ENCODE measurements around the gene MC3R. TPM values are rescaled to one million over a fixed set of nuclear protein-coding genes. Genes with fewer than 3 reads are reported as not detected.
"Not testable (repeated sequence)": the region's sequence is repeated elsewhere in the genome, so short reads cannot be mapped to it uniquely, and the experiment has no call there.

MC3R gene
- total RNA-seq (not detected), total RNA-seq (0 reads per million in 2 donors)

DNA sequence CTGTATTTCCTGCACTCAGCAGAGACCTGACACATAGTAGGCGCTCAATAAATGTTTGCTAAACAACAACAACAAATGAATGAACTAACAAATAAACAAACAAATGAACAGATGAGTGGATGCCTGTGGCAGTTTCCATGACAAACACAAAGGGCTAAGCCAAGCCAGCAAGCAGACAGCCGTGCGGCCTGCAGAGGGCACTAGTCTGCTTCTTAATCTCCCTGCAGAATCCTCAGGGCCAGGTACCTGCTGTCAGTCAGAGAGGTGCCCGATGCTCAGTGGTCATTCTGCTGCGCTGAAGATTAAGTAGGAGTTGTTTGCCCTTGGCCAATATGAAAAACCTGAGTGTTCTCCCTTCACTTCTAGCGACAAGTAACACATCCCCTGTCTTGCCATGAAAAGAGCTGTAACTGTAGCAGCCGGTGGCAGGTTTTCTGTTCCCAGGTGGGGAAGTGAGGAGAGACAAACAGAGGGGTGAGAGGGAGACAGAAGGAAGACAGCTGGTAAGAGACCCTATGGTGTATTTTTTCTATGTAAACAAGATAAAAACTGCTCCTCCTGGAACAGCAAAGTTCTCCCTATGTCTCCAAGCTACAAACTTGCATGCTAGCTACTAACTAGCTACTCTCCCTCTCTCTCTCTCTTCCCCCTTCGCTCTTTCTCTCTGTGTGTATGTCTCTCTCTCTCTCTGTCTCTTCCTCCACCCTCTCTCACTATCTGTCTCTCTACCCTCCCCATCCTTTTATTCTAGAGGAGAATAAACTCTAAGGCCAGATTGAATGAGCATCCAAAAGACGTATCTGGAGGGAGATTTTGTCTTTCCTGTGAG is at the start of gene MC3R:
MC3R (plus strand) TSS at position 779 of the 829 bp plus-strand sequence. CDS start 112 bp downstream, outside the sequence.
- no peak for ATAC-seq
- no peaks in the 10 kb centered on the region for H3K9me3 ChIP-seq (ENCODE audit: control insufficient read depth, low read length, poor library complexity, severe bottlenecking)
- peaks cover 2% of the 10 kb centered on the region for H3K36me3 Mint-ChIP-seq (ENCODE audit: low read depth)
- no peak for DNase-seq
- H3K27me3 Mint-ChIP-seq = peaks cover 70% of the 10 kb centered on the region
- no peak within 1 kb of the TSS for H3K4me3 Mint-ChIP-seq
- H3K4me1 Mint-ChIP-seq = peaks cover 2% of the 10 kb centered on the region
- no peak within 1 kb of the TSS for H3K27ac Mint-ChIP-seq

DNA sequence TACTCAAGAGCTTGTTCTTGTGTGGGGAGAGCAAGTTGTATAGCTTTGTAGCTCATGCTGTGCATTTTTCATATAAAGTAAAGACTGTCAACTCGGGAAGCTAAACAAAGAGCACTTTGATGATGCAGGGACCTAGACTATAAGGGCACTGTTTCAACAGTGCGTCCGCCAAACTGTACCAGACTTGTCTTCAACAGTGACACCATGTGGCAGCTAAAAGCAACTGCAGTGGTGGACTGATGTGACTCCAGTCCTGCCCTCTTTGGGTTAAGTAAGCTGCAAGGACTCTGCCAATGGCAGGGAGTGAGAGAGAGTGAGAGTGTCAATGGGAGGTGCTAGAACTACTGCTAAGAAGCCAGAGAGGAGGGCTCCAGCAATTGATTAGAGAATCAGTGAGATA is 48.1 kb upstream of the MC3R start:
- Mint-ChIP-seq H3K4me1 (no peaks in the 10 kb centered on the region), H3K4me3 (no peak overlapping the region), H3K27ac (no peak overlapping the region)

DNA sequence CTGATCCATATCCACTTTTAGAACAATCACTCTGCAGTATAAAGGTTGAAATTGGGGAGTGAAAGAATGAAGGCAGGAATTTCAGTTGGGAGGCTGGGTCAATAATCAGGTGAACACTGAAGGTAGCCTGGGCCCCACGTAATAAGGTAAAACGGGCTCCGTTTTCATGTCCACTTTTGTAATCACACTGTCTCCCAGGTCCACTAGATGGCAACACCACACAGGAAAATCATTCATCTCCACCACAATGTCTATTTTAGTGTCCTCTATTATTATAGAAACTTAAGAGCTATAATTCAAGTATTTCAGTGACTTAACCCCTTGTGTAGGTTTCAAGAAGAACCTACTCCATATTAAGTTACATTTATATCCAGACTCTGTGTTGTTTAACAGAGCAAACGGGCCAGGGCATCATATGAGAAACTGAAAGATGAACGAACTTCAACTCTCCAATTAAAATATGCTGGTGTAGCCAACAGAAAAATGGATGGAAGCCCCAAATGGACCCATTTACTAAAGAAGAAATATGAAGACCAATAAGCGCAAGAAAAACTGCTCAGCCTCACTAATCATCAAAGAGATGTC is 45.9 kb upstream of the MC3R start:
- no peaks in the 10 kb centered on the region for H3K9me3 ChIP-seq (ENCODE audit: control insufficient read depth, low read length, poor library complexity, severe bottlenecking)
- Mint-ChIP-seq H3K4me1 (no peaks in the 10 kb centered on the region), H3K27me3 (peaks cover under 1% of the 10 kb centered on the region), H3K4me3 (no peak overlapping the region), H3K27ac (no peak overlapping the region), H3K36me3 (ENCODE audit: low read depth) (no peaks in the 10 kb centered on the region)
- DNase-seq (no peak), ATAC-seq (no peak)

More for the DNA sequence above, 48.1 kb upstream of the MC3R start:
- no peaks in the 10 kb centered on the region for H3K27me3 Mint-ChIP-seq
- no peaks in the 10 kb centered on the region for H3K9me3 ChIP-seq (ENCODE audit: control insufficient read depth, low read length, poor library complexity, severe bottlenecking)
- H3K36me3 Mint-ChIP-seq (ENCODE audit: low read depth) = no peaks in the 10 kb centered on the region
- DNase-seq (no peak), ATAC-seq (no peak)

DNA sequence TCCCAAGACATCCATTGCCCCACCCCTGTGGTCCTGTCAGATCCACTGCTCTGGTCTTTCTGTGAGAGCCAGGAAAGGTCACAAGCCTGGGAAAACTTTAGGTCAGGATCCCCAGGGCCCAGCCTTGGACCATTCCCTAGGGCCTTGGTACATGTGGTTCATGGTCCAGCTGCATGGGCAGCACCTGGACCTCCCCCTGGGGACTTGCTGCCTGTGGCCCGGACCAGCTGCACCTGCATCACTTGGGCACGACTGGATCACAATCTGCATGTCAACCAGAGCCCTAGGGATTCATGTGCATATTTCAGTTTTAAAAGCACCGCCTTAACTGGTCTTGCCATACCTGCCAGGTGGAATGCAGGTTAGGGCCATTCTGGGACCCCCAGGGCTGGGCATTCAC is 44.3 kb upstream of the MC3R start:
- no peak overlapping the region for H3K4me3 Mint-ChIP-seq
- H3K9me3 ChIP-seq (ENCODE audit: control insufficient read depth, low read length, poor library complexity, severe bottlenecking) = no peaks in the 10 kb centered on the region
- H3K4me1 Mint-ChIP-seq = no peaks in the 10 kb centered on the region
- ATAC-seq (no peak), DNase-seq (no peak)
- H3K27me3 Mint-ChIP-seq = peaks cover 8% of the 10 kb centered on the region
- no peak overlapping the region for H3K27ac Mint-ChIP-seq
- no peaks in the 10 kb centered on the region for H3K36me3 Mint-ChIP-seq (ENCODE audit: low read depth)

GRCh38 chr20:56205346-56205745 is 43.2 kb upstream of the MC3R start:
- ATAC-seq = no peak
- Mint-ChIP-seq H3K36me3 (ENCODE audit: low read depth) (no peaks in the 10 kb centered on the region), H3K4me1 (no peaks in the 10 kb centered on the region)

GRCh38 chr20:56207656-56208055 is 40.9 kb upstream of the MC3R start:
- H3K4me3 Mint-ChIP-seq = no peak overlapping the region
- no peaks in the 10 kb centered on the region for H3K9me3 ChIP-seq (ENCODE audit: control insufficient read depth, low read length, poor library complexity, severe bottlenecking)
- ATAC-seq (no peak), DNase-seq (no peak)
- H3K36me3 Mint-ChIP-seq (ENCODE audit: low read depth) = no peaks in the 10 kb centered on the region
- no peak overlapping the region for H3K27ac Mint-ChIP-seq
- peaks cover 2% of the 10 kb centered on the region for H3K4me1 Mint-ChIP-seq
- H3K27me3 Mint-ChIP-seq = peaks cover 18% of the 10 kb centered on the region

More at GRCh38 chr20:56205346-56205745, 43.2 kb upstream of the MC3R start:
- Mint-ChIP-seq H3K27me3 (peaks cover 15% of the 10 kb centered on the region), H3K4me3 (no peak overlapping the region), H3K27ac (no peak overlapping the region)
- no peaks in the 10 kb centered on the region for H3K9me3 ChIP-seq (ENCODE audit: control insufficient read depth, low read length, poor library complexity, severe bottlenecking)
- no peak for DNase-seq

GRCh38 chr20:56208121-56208520 is 40.4 kb upstream of the MC3R start:
- ATAC-seq (no peak), DNase-seq (no peak)
- no peak overlapping the region for H3K4me3 Mint-ChIP-seq
- H3K27me3 Mint-ChIP-seq = peaks cover 18% of the 10 kb centered on the region
- no peaks in the 10 kb centered on the region for H3K36me3 Mint-ChIP-seq (ENCODE audit: low read depth)
- H3K4me1 Mint-ChIP-seq = peaks cover 2% of the 10 kb centered on the region
- H3K27ac Mint-ChIP-seq = no peak overlapping the region
- H3K9me3 ChIP-seq (ENCODE audit: control insufficient read depth, low read length, poor library complexity, severe bottlenecking) = no peaks in the 10 kb centered on the region

GRCh38 chr20:56211051-56211450 is 37.5 kb upstream of the MC3R start:
- H3K4me3 Mint-ChIP-seq = no peak overlapping the region
- peaks cover 2% of the 10 kb centered on the region for H3K4me1 Mint-ChIP-seq
- DNase-seq = no peak
- H3K9me3 ChIP-seq (ENCODE audit: control insufficient read depth, low read length, poor library complexity, severe bottlenecking) = no peaks in the 10 kb centered on the region
- no peak for ATAC-seq
- H3K27ac Mint-ChIP-seq = no peak overlapping the region
- H3K36me3 Mint-ChIP-seq (ENCODE audit: low read depth) = no peaks in the 10 kb centered on the region
- peaks cover 33% of the 10 kb centered on the region for H3K27me3 Mint-ChIP-seq

DNA sequence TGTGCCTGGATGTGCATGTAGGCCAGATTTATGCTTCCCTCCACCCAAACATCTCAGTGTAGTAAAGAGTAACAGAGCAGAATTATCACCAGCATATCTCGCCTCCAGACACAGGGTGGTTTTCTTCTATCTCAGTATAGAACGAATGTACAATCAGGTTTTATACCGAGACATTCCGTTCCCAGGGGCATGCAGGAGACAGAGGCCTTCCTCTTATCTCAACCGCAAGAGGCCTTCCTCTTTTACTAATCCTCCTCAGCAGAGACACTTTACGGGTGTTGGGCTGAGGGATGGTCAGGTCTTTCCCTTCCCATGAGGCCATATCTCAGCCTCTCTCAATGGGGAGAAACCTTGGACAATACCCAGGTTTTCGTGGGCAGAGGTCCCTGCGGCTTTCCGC is 36.4 kb upstream of the MC3R start:
- Mint-ChIP-seq H3K4me1 (peaks cover 2% of the 10 kb centered on the region), H3K27me3 (peaks cover 35% of the 10 kb centered on the region), H3K27ac (no peak overlapping the region), H3K4me3 (no peak overlapping the region), H3K36me3 (ENCODE audit: low read depth) (no peaks in the 10 kb centered on the region)
- DNase-seq (no peak), ATAC-seq (no peak)
- H3K9me3 ChIP-seq (ENCODE audit: control insufficient read depth, low read length, poor library complexity, severe bottlenecking) = no peaks in the 10 kb centered on the region

- Mint-ChIP-seq H3K27ac (no peak overlapping the region), H3K4me3 (no peak overlapping the region), H3K4me1 (peaks cover 2% of the 10 kb centered on the region), H3K27me3 (peaks cover 30% of the 10 kb centered on the region), H3K36me3 (ENCODE audit: low read depth) (no peaks in the 10 kb centered on the region)
- ATAC-seq = no peak
- no peak for DNase-seq
- no peaks in the 10 kb centered on the region for H3K9me3 ChIP-seq (ENCODE audit: control insufficient read depth, low read length, poor library complexity, severe bottlenecking)
Observed at GRCh38 chr20:56213321-56213720, 35.2 kb upstream of the MC3R start.

DNA sequence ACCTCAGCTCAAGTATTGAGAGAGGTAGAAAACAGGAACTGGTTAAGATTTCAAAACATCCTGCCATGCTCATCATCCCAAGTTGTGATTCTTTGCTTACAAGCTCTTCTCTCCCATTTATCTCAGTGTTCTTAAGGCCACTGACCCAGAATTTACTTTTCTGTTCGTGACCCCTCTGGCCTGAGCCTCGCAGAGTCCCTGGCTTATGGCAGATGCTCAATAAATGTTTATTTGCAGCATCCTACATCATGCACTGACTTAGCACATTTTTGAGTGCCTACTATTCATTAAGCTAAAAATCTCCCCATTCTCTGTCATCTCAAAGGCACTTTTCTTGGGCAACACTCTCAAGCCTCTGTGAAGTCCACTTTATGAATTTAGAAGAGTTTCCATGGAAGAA is 33.4 kb upstream of the MC3R start:
- peaks cover 23% of the 10 kb centered on the region for H3K27me3 Mint-ChIP-seq
- no peak overlapping the region for H3K27ac Mint-ChIP-seq

GRCh38 chr20:56217829-56218228 is 30.7 kb upstream of the MC3R start:
- Mint-ChIP-seq H3K36me3 (ENCODE audit: low read depth) (no peaks in the 10 kb centered on the region), H3K4me1 (no peaks in the 10 kb centered on the region), H3K4me3 (no peak overlapping the region), H3K27me3 (peaks cover 22% of the 10 kb centered on the region), H3K27ac (no peak overlapping the region)
- DNase-seq (no peak), ATAC-seq (no peak)
- H3K9me3 ChIP-seq (ENCODE audit: control insufficient read depth, low read length, poor library complexity, severe bottlenecking) = no peaks in the 10 kb centered on the region

More for the DNA sequence above, 33.4 kb upstream of the MC3R start:
- peaks cover 2% of the 10 kb centered on the region for H3K4me1 Mint-ChIP-seq
- no peaks in the 10 kb centered on the region for H3K36me3 Mint-ChIP-seq (ENCODE audit: low read depth)
- no peak overlapping the region for H3K4me3 Mint-ChIP-seq
- H3K9me3 ChIP-seq (ENCODE audit: control insufficient read depth, low read length, poor library complexity, severe bottlenecking) = no peaks in the 10 kb centered on the region
- DNase-seq (no peak), ATAC-seq (no peak)

DNA sequence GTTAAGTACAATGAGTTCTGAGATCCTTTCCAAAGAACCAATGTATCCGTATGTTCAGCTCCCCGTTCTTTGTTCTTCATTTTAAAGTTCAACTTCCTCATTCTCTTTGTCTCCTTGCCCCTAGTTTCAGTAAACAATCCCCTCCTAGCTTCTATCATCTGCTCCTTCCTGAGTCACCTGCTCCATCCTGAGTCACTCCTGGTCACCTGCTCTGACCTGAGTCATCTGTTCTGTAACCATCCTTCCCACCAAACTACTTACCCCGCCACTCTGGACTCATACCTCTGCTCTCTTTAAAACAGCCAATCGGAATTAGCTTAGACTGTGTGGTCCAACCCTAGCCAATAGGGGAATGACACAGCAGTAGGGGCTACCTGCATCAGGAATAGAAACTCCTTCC is 27.3 kb upstream of the MC3R start:
- not testable (repeated sequence) for H3K4me1 Mint-ChIP-seq; H3K4me3 Mint-ChIP-seq; ATAC-seq; DNase-seq; H3K9me3 ChIP-seq (ENCODE audit: control insufficient read depth, low read length, poor library complexity, severe bottlenecking); H3K36me3 Mint-ChIP-seq (ENCODE audit: low read depth); H3K27ac Mint-ChIP-seq; H3K27me3 Mint-ChIP-seq

GRCh38 chr20:56222201-56222600 is 26.3 kb upstream of the MC3R start:
- peaks cover 15% of the 10 kb centered on the region for H3K27me3 Mint-ChIP-seq
- H3K9me3 ChIP-seq (ENCODE audit: control insufficient read depth, low read length, poor library complexity, severe bottlenecking) = no peaks in the 10 kb centered on the region
- no peak overlapping the region for H3K4me3 Mint-ChIP-seq
- ATAC-seq (no peak), DNase-seq (no peak)
- H3K36me3 Mint-ChIP-seq (ENCODE audit: low read depth) = no peaks in the 10 kb centered on the region
- no peaks in the 10 kb centered on the region for H3K4me1 Mint-ChIP-seq
- H3K27ac Mint-ChIP-seq = no peak overlapping the region

Measured in T-helper 17 cell (primary cell).